SK-N-SH (cell line): ENCODE data around the gene MRPS7.

Source experiments
- CTCF ChIP-seq: fragments of 200-600 bp; sonication (generic); IDR thresholded peaks from 2 replicates; pipeline ENCODE4 v1.6.1; 2017; ENCODE audit warnings: antibody characterized with exemption, mild to moderate bottlenecking, moderate library complexity
- ELF1 ChIP-seq: IDR thresholded peaks from 2 replicates; pipeline ENCODE4 v1.4.0; 2012
- EZH2phosphoT487 ChIP-seq: fragments of 200-600 bp; sonication (generic); IDR thresholded peaks from 2 replicates; pipeline ENCODE4 v1.6.1; 2017; ENCODE audit warnings: low read depth, mixed run types, mild to moderate bottlenecking, antibody characterized with exemption, moderate library complexity, borderline replicate concordance
- FOXM1 ChIP-seq: IDR thresholded peaks from 2 replicates; pipeline ENCODE4 v1.4.0; 2012; ENCODE audit warnings: low read depth, mild to moderate bottlenecking
- GATA2 ChIP-seq: sonication (generic); formaldehyde crosslinking; IDR thresholded peaks from 2 replicates; pipeline ENCODE4 v1.5.0; 2020; ENCODE audit warnings: mild to moderate bottlenecking, missing genetic modification reagents
- JUND ChIP-seq: IDR thresholded peaks from 2 replicates; pipeline ENCODE4 v1.4.0; 2012
- MXI1 ChIP-seq: IDR thresholded peaks from 2 replicates; pipeline ENCODE4 v1.6.1; 2012; ENCODE audit warnings: mild to moderate bottlenecking, low read depth, low read length, improper control_type of control experiment
- POLR2AphosphoS5 ChIP-seq: IDR thresholded peaks from 2 replicates; pipeline ENCODE4 v1.6.1; 2012; ENCODE audit warnings: low read depth, low read length
- TEAD4 ChIP-seq: IDR thresholded peaks from 2 replicates; pipeline ENCODE4 v1.4.0; 2012; ENCODE audit warnings: mild to moderate bottlenecking, borderline replicate concordance; ENCODE audit not compliant: insufficient read depth
- YY1 ChIP-seq: IDR thresholded peaks from 2 replicates; pipeline ENCODE4 v1.4.0; 2012; ENCODE audit warnings: low read depth, mild to moderate bottlenecking
- ZBTB33 ChIP-seq: IDR thresholded peaks from 2 replicates; pipeline ENCODE4 v1.4.0; 2012; ENCODE audit warnings: low read depth, borderline replicate concordance
- TF ChIP-seq, protein P1 (sequence below): fragments of 150-350 bp; IDR thresholded peaks from 2 replicates; pipeline ENCODE4 v1.6.1; 2016; ENCODE audit warnings: mild to moderate bottlenecking, low read depth, low read length
- TF ChIP-seq, protein P2 (sequence below): IDR thresholded peaks from 2 replicates; pipeline ENCODE4 v1.6.1; 2012; ENCODE audit warnings: mild to moderate bottlenecking, low read depth, low read length, moderate library complexity

GRCh38 chr17:75239778-75240393, 21.8 kb upstream of the MRPS7 start:
- TF ChIP-seq FOXM1 = no peak
- TF ChIP-seq, protein P1, sequence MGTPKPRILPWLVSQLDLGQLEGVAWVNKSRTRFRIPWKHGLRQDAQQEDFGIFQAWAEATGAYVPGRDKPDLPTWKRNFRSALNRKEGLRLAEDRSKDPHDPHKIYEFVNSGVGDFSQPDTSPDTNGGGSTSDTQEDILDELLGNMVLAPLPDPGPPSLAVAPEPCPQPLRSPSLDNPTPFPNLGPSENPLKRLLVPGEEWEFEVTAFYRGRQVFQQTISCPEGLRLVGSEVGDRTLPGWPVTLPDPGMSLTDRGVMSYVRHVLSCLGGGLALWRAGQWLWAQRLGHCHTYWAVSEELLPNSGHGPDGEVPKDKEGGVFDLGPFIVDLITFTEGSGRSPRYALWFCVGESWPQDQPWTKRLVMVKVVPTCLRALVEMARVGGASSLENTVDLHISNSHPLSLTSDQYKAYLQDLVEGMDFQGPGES = no peak
- no peak for TF ChIP-seq CTCF
- TF ChIP-seq MXI1 = no peak
- no peak for TF ChIP-seq POLR2AphosphoS5
- TF ChIP-seq, protein P2, sequence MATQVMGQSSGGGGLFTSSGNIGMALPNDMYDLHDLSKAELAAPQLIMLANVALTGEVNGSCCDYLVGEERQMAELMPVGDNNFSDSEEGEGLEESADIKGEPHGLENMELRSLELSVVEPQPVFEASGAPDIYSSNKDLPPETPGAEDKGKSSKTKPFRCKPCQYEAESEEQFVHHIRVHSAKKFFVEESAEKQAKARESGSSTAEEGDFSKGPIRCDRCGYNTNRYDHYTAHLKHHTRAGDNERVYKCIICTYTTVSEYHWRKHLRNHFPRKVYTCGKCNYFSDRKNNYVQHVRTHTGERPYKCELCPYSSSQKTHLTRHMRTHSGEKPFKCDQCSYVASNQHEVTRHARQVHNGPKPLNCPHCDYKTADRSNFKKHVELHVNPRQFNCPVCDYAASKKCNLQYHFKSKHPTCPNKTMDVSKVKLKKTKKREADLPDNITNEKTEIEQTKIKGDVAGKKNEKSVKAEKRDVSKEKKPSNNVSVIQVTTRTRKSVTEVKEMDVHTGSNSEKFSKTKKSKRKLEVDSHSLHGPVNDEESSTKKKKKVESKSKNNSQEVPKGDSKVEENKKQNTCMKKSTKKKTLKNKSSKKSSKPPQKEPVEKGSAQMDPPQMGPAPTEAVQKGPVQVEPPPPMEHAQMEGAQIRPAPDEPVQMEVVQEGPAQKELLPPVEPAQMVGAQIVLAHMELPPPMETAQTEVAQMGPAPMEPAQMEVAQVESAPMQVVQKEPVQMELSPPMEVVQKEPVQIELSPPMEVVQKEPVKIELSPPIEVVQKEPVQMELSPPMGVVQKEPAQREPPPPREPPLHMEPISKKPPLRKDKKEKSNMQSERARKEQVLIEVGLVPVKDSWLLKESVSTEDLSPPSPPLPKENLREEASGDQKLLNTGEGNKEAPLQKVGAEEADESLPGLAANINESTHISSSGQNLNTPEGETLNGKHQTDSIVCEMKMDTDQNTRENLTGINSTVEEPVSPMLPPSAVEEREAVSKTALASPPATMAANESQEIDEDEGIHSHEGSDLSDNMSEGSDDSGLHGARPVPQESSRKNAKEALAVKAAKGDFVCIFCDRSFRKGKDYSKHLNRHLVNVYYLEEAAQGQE = no peak
- TF ChIP-seq JUND = no peak
- no peak for TF ChIP-seq EZH2phosphoT487
- TF ChIP-seq TEAD4 = no peak
- TF ChIP-seq YY1 = no peak
- no peak for TF ChIP-seq ZBTB33
- TF ChIP-seq GATA2 (CRISPR knock-in tag) = no peak
- TF ChIP-seq ELF1 = no peak
